NCI-H2196 (cell line): ENCODE data around the gene GALK2.

Source experiments
- DNase-seq: peaks from one replicate; lab custom pipeline; 2025; ENCODE audit not compliant: unreplicated experiment; lab: John Stamatoyannopoulos, UW

Gene GALK2

GRCh38 chr15:49278751-49279150 lies 108.7 kb downstream of the GALK2 start:
- DNase-seq = no peak

- DNase-seq = no peak
These were observed 109.7 kb downstream of the GALK2 start for GRCh38 chr15:49279521-49280456.

- no peak for DNase-seq
These were observed 112.3 kb downstream of the GALK2 start for GRCh38 chr15:49282366-49282765.

GRCh38 chr15:49286649-49287404 lies 116.8 kb downstream of the GALK2 start:
- no peak for DNase-seq

GRCh38 chr15:49287481-49287880 lies 117.4 kb downstream of the GALK2 start:
- no peak for DNase-seq

GRCh38 chr15:49288391-49288790 lies 118.3 kb downstream of the GALK2 start:
- DNase-seq = no peak

- DNase-seq = no peak
These were observed 120.1 kb downstream of the GALK2 start for GRCh38 chr15:49290191-49290590.

- no peak for DNase-seq
These were observed 123.9 kb downstream of the GALK2 start for GRCh38 chr15:49293941-49294340.

GRCh38 chr15:49296258-49296657 lies 126.2 kb downstream of the GALK2 start:
- DNase-seq = no peak

GRCh38 chr15:49297584-49297983 lies 127.5 kb downstream of the GALK2 start:
- no peak for DNase-seq

- no peak for DNase-seq
These were observed 130.8 kb downstream of the GALK2 start for GRCh38 chr15:49300856-49301255.

GRCh38 chr15:49301562-49301961 lies 131.5 kb downstream of the GALK2 start:
- no peak for DNase-seq

- no peak for DNase-seq
These were observed 133.0 kb downstream of the GALK2 start for GRCh38 chr15:49303003-49303402.

GRCh38 chr15:49306551-49306950 lies 136.5 kb downstream of the GALK2 start:
- no peak for DNase-seq

GRCh38 chr15:49308686-49309085 lies 138.6 kb downstream of the GALK2 start:
- DNase-seq = no peak

- DNase-seq = no peak
These were observed 139.8 kb downstream of the GALK2 start for GRCh38 chr15:49309889-49310288.

- DNase-seq = no peak
These were observed 143.6 kb downstream of the GALK2 start for GRCh38 chr15:49313650-49314049.

- DNase-seq = no peak
These were observed 144.7 kb downstream of the GALK2 start for GRCh38 chr15:49314716-49315115.

- DNase-seq = no peak
These were observed 145.4 kb downstream of the GALK2 start for GRCh38 chr15:49315391-49315823.

GRCh38 chr15:49320351-49320750 lies 150.3 kb downstream of the GALK2 start:
- no peak for DNase-seq

- no peak for DNase-seq
These were observed 153.2 kb downstream of the GALK2 start for GRCh38 chr15:49323207-49323606.

GRCh38 chr15:49327927-49328326 lies 157.9 kb downstream of the GALK2 start:
- DNase-seq = no peak
